H1 (cell line): Measurements from ENCODE around the gene MAN1C1. TPM values are rescaled to one million over a fixed set of nuclear protein-coding genes. Genes with fewer than 3 reads are reported as not detected.

Experiments used
- CTCF ChIA-PET: fragments of 300-600 bp; sonication (Branson Sonifier 250); formaldehyde crosslinking; loops from one replicate; lab custom pipeline; 2021; ENCODE audit not compliant: partially characterized antibody; lab: Charles Lee
- POLR2A ChIA-PET: fragments of 300-600 bp; sonication (Branson Sonifier 250); formaldehyde crosslinking; loops from one replicate; lab custom pipeline; 2021; ENCODE audit warnings: inconsistent platforms; ENCODE audit not compliant: partially characterized antibody; lab: Charles Lee
- DNase-seq, 2 experiments: peaks; one replicate each; pipeline versions ENCODE4 v3.0.0 to v3.0.0-alpha.2; 2010 to 2022; ENCODE audit warnings: low spot score in 2 of 2, low read depth in 1 of 2, mixed read lengths in 1 of 2
- FAIRE-seq: peaks from 2 replicates; lab custom pipeline; 2011; peaks lifted over from hg19 to GRCh38; lab: Jason Lieb, UNC
- H2AFZ ChIP-seq: 2 replicates; pipeline ENCODE4 v1.8.1; 2012; ENCODE audit warnings: low read length, inconsistent platforms
- H2AK5ac ChIP-seq: 2 replicates; pipeline ENCODE4 v1.6.1; 2013; ENCODE audit warnings: low read depth, low read length
- H2BK120ac ChIP-seq: replicated peaks from 2 replicates; pipeline ENCODE3; 2013; ENCODE audit warnings: low read depth, low read length, inconsistent platforms
- H2BK12ac ChIP-seq: 2 replicates; pipeline ENCODE4 v1.6.1; 2013; ENCODE audit warnings: low read depth, low read length
- H2BK15ac ChIP-seq: 2 replicates; pipeline ENCODE4 v1.6.1; 2013; ENCODE audit warnings: low read length
- H2BK20ac ChIP-seq: 2 replicates; pipeline ENCODE4 v1.6.1; 2013; ENCODE audit warnings: low read length
- H2BK5ac ChIP-seq: 2 replicates; pipeline ENCODE4 v1.6.1; 2013; ENCODE audit warnings: low read depth, low read length
- H3K14ac ChIP-seq: 2 replicates; pipeline ENCODE4 v1.6.1; 2013; ENCODE audit warnings: inconsistent platforms; ENCODE audit not compliant: insufficient read length
- H3K18ac ChIP-seq: 2 replicates; pipeline ENCODE4 v1.6.1; 2013; ENCODE audit warnings: low read length; ENCODE audit errors: extremely low read depth
- H3K23ac ChIP-seq: 2 replicates; pipeline ENCODE4 v1.6.1; 2013; ENCODE audit warnings: inconsistent platforms; ENCODE audit not compliant: insufficient read length
- H3K23me2 ChIP-seq: 2 replicates; pipeline ENCODE4 v1.6.1; 2013; ENCODE audit warnings: low read depth, low read length
- H3K27ac ChIP-seq: 2 replicates; pipeline ENCODE4 v1.6.1; 2011; ENCODE audit warnings: low read depth, low read length, inconsistent platforms
- H3K27me3 ChIP-seq, 4 experiments: replicated peaks in 1 of 4; 1 replicate in 1 of 4; 2 replicates in 3 of 4; pipeline versions ENCODE4 v1.6.1 to v1.8.1; 2011 to 2013; ENCODE audit warnings: low read length in 3 of 4, mild to moderate bottlenecking in 3 of 4, inconsistent platforms in 2 of 4, mixed read lengths in 2 of 4, moderate library complexity in 1 of 4; ENCODE audit not compliant: control insufficient read depth in 3 of 4, insufficient read depth in 3 of 4; ENCODE audit errors: extremely low read depth in 1 of 4
- H3K36me3 ChIP-seq, 4 experiments: 2 replicates each; pipeline versions ENCODE4 v1.6.1 to v1.8.1; 2011 to 2013; ENCODE audit warnings: mild to moderate bottlenecking in 4 of 4, low read length in 3 of 4, moderate library complexity in 2 of 4, control low read depth in 1 of 4, inconsistent platforms in 1 of 4; ENCODE audit not compliant: insufficient read depth in 4 of 4, control insufficient read depth in 2 of 4
- H3K4ac ChIP-seq: replicated peaks from 2 replicates; pipeline ENCODE3; 2013; ENCODE audit warnings: low read length, low read depth, mixed read lengths, inconsistent platforms; ENCODE audit not compliant: insufficient read length
- H3K4me1 ChIP-seq, 4 experiments: replicated peaks in 1 of 4; 1 replicate in 1 of 4; 2 replicates in 3 of 4; pipeline versions ENCODE4 v1.6.1 to v1.8.1; 2011 to 2013; ENCODE audit warnings: low read length in 3 of 4, inconsistent platforms in 2 of 4, mixed read lengths in 1 of 4; ENCODE audit not compliant: insufficient read depth in 4 of 4, control insufficient read depth in 3 of 4
- H3K4me2 ChIP-seq, 2 experiments: 2 replicates each; pipeline versions ENCODE4 v1.6.1 to v1.8.1; 2011 to 2013; ENCODE audit warnings: low read depth in 2 of 2, low read length in 2 of 2, control low read depth in 1 of 2, inconsistent platforms in 1 of 2, mild to moderate bottlenecking in 1 of 2; ENCODE audit not compliant: insufficient read depth in 1 of 2
- H3K4me3 ChIP-seq, 4 experiments: fragments of 200-600, 300-600 bp in 1 of 4; sonication (generic), shearing (Covaris generic), sonication (Bioruptor Twin) in 1 of 4; 2 replicates each; pipeline versions ENCODE4 v1.5.1 to v1.8.1; 2011 to 2016; ENCODE audit warnings: low read length in 4 of 4, low read depth in 3 of 4, control low read depth in 2 of 4, inconsistent platforms in 2 of 4, mild to moderate bottlenecking in 2 of 4, mixed read lengths in 1 of 4, moderate library complexity in 1 of 4; ENCODE audit not compliant: insufficient read depth in 2 of 4; ENCODE audit errors: extremely low read depth in 1 of 4
- H3K56ac ChIP-seq: replicated peaks from 2 replicates; pipeline ENCODE3; 2013; ENCODE audit warnings: low read depth, mild to moderate bottlenecking, mixed read lengths, low read length, inconsistent platforms; ENCODE audit not compliant: insufficient read length
- H3K79me1 ChIP-seq: 2 replicates; pipeline ENCODE4 v1.6.1; 2013; ENCODE audit warnings: low read depth, low read length, control low read depth
- H3K79me2 ChIP-seq, 2 experiments: 2 replicates each; pipeline versions ENCODE4 v1.6.1 to v1.8.1; 2012 to 2013; ENCODE audit warnings: low read length in 2 of 2, mild to moderate bottlenecking in 2 of 2, inconsistent platforms in 1 of 2; ENCODE audit not compliant: insufficient read depth in 2 of 2, control insufficient read depth in 1 of 2
- H3K9ac ChIP-seq, 4 experiments: replicated peaks in 1 of 4; 1 replicate in 1 of 4; 2 replicates in 3 of 4; pipeline versions ENCODE4 v1.6.1 to v1.8.1; 2011 to 2013; ENCODE audit warnings: low read depth in 3 of 4, low read length in 3 of 4, control low read depth in 2 of 4, mild to moderate bottlenecking in 2 of 4, moderate library complexity in 2 of 4, inconsistent platforms in 1 of 4; ENCODE audit errors: extremely low read depth in 1 of 4
- H3K9me3 ChIP-seq, 2 experiments: 2 replicates each; pipeline versions ENCODE4 v1.6.1 to v1.8.1; 2012 to 2013; ENCODE audit warnings: mild to moderate bottlenecking in 2 of 2, moderate library complexity in 2 of 2, control low read depth in 1 of 2, inconsistent platforms in 1 of 2, low read depth in 1 of 2, low read length in 1 of 2, mixed read lengths in 1 of 2; ENCODE audit not compliant: insufficient read depth in 2 of 2
- H4K20me1 ChIP-seq, 2 experiments: replicated peaks in 1 of 2; 2 replicates each; pipeline versions ENCODE3 to v1.8.1; 2011 to 2013; ENCODE audit warnings: inconsistent platforms in 2 of 2, low read length in 2 of 2, mild to moderate bottlenecking in 1 of 2; ENCODE audit not compliant: insufficient read depth in 2 of 2, control insufficient read depth in 1 of 2
- H4K5ac ChIP-seq: 2 replicates; pipeline ENCODE4 v1.6.1; 2013; ENCODE audit warnings: low read length, low read depth, mixed read lengths, inconsistent platforms; ENCODE audit not compliant: insufficient read length
- H4K8ac ChIP-seq: 2 replicates; pipeline ENCODE4 v1.8.0; 2013; ENCODE audit warnings: mild to moderate bottlenecking, moderate library complexity, low read length, inconsistent platforms; ENCODE audit not compliant: insufficient read depth; ENCODE audit errors: extremely low read depth
- H4K91ac ChIP-seq: replicated peaks from 2 replicates; pipeline ENCODE3; 2013; ENCODE audit warnings: low read length, mixed read lengths, inconsistent platforms; ENCODE audit not compliant: insufficient read length
- ASH2L ChIP-seq: fragments of 200-600, 300-600 bp; sonication (generic); IDR thresholded peaks from one replicate; pipeline ENCODE4 v1.7.1; 2017; ENCODE audit warnings: low read length
- ATF3 ChIP-seq: IDR thresholded peaks from 2 replicates; pipeline ENCODE4 v1.6.1; 2011; ENCODE audit warnings: low read depth, mild to moderate bottlenecking, low read length; ENCODE audit not compliant: insufficient read depth
- CBX5 ChIP-seq: fragments of 300-800, 300-1000 bp; sonication (generic); IDR thresholded peaks from 2 replicates; pipeline ENCODE4 v1.7.1; 2016; ENCODE audit warnings: antibody characterized with exemption, low read length, low read depth
- EGR1 ChIP-seq: IDR thresholded peaks from 2 replicates; pipeline ENCODE4 v1.6.1; 2011; ENCODE audit warnings: low read depth, low read length, borderline replicate concordance
- KDM1A ChIP-seq: fragments of 200-600, 300-600 bp; sonication (generic); IDR thresholded peaks from 2 replicates; pipeline ENCODE4 v1.7.1; 2016; ENCODE audit warnings: mild to moderate bottlenecking, low read length, borderline replicate concordance
- RNF2 ChIP-seq: fragments of 200-900, 300-1000 bp; sonication (generic); IDR thresholded peaks from 2 replicates; pipeline ENCODE4 v1.7.1; 2016; ENCODE audit warnings: borderline replicate concordance, low read depth, mild to moderate bottlenecking, antibody characterized with exemption, low read length; ENCODE audit not compliant: poor library complexity, severe bottlenecking; ENCODE audit errors: missing control alignments
- SIX5 ChIP-seq: IDR thresholded peaks from 2 replicates; pipeline ENCODE4 v1.6.1; 2011; ENCODE audit warnings: mild to moderate bottlenecking, low read depth, low read length
- SP1 ChIP-seq: IDR thresholded peaks from 2 replicates; pipeline ENCODE4 v1.6.1; 2011; ENCODE audit warnings: low read depth, low read length
- SUZ12 ChIP-seq: fragments of 200-600 bp; sonication (generic); IDR thresholded peaks from 2 replicates; pipeline ENCODE4 v1.6.1; 2012; ENCODE audit warnings: mild to moderate bottlenecking, inconsistent platforms, low read length, moderate library complexity, mixed read lengths
- TAF1 ChIP-seq: IDR thresholded peaks from 2 replicates; pipeline ENCODE4 v1.6.1; 2011; ENCODE audit warnings: mild to moderate bottlenecking, low read depth, low read length
- USF2 ChIP-seq: IDR thresholded peaks from 2 replicates; pipeline ENCODE4 v1.6.1; 2011; ENCODE audit warnings: low read length, improper control_type of control experiment
- WGBS, 2 experiments: shearing (Covaris generic) in 1 of 2; methylation state at CpG; one replicate each; pipeline versions ENCODE4 v1.1.6 to v1.1.7; 2013 to 2015; ENCODE audit warnings: low lambda C conversion rate in 2 of 2, mixed read lengths in 2 of 2, inconsistent platforms in 1 of 2, low coverage in 1 of 2, missing lambda C conversion rate in 1 of 2; ENCODE audit not compliant: insufficient replicate concordance in 2 of 2, insufficient coverage in 1 of 2, insufficient read length in 1 of 2; ENCODE audit errors: extremely low coverage in 1 of 2, missing lambda C conversion rate in 1 of 2; 5-methylcytosine and 5-hydroxymethylcytosine counted together
- polyA plus RNA-seq, 7 experiments: library from polyadenylated mRNA; depleted of rRNA in 3 of 7; stranded (reverse) in 5 of 7; unstranded in 2 of 7; fragments of >200 nt in 5 of 7; fragments of 200-250 nt in 2 of 7; gene quantifications; 1 replicate in 5 of 7; 2 replicates in 1 of 7; 4 replicates in 1 of 7; pipeline versions ENCODE4 v1.2.1 to v1.2.3, GENCODE V29; 2011 to 2013; ENCODE audit warnings: missing spikeins in 2 of 7, mixed read lengths in 2 of 7
- total RNA-seq: library from RNA; stranded (reverse); fragmentation: NEBNext Ultra II Directional; extraction: Animal tissue kit (Norgen Biotek cat#: 25700); gene quantifications from 2 replicates; pipeline ENCODE4 v1.2.1, GENCODE V29; 2021

MAN1C1 gene
- total and polyA plus RNA-seq, 2 of the 8 experiments (the other 6 are each of a cell fraction or from before 2014, with no cell fraction given) = 7.8 to 15.2 TPM

GRCh38 chr1:25825605-25826004 is 209.0 kb downstream of the MAN1C1 start:
- Histone ChIP-seq H2BK12ac (no peak overlapping the region), H3K4me2 (no peak overlapping the region), H2BK15ac (no peak overlapping the region), H2BK120ac (no peak overlapping the region), H3K9me3 (no peaks in the 10 kb centered on the region), H3K79me1 (peaks cover 6% of the 10 kb centered on the region; the same call in 1 of the 2 replicates), H3K4me3 (no peak overlapping the region), H2AFZ (no peak overlapping the region), H3K9ac (no peak overlapping the region; a peak in 1 of 7 replicates), H3K79me2 (peaks cover 0 to 3% of the 10 kb centered on the region in 2 experiments; a peak in 1 of 4 replicates), H3K14ac (no peak overlapping the region), H3K56ac (no peak overlapping the region), H4K8ac (no peak overlapping the region), H2BK20ac (no peak overlapping the region), H3K36me3 (peaks cover 7 to 30% (median 22%) of the 10 kb centered on the region in 4 experiments), H2AK5ac (no peak overlapping the region), H3K23ac (no peak overlapping the region), H3K18ac (no peak overlapping the region), H4K20me1 (peaks cover 11 to 13% of the 10 kb centered on the region in 2 experiments), H3K27ac (no peak overlapping the region), H3K23me2 (peaks cover 5% of the 10 kb centered on the region; the same call in 1 of the 2 replicates), H4K5ac (no peak overlapping the region), H3K4ac (no peak overlapping the region), H3K4me1 (peaks cover 3 to 12% (median 6%) of the 10 kb centered on the region in 4 experiments; a peak in 5 of 7 replicates), H4K91ac (no peak overlapping the region), H3K27me3 (peaks cover 0 to 6% (median 2%) of the 10 kb centered on the region in 4 experiments; a peak in 4 of 7 replicates), H2BK5ac (no peak overlapping the region)
- POLR2A ChIA-PET = interaction anchor here (0.7 to 1.8 kb wide), 4 partner anchors 20 to 210 kb away, joined by 3 read pairs; partner anchors contain the start of gene PAFAH2
- CTCF ChIA-PET = interaction anchor here (0.6 to 2.7 kb wide), 2 partner anchors 69 to 71 kb away, joined by 3 to 8 read pairs; no protein-coding TSS in a partner anchor
- DNase-seq = no peak
- no peak for FAIRE-seq
- 86% methylated on average over 2 of the region's 2 CpGs; no CpG with 5 or more reads in 1 of the 2 experiments for WGBS, 2 experiments
- TF ChIP-seq EGR1 (no peak), TAF1 (no peak), SUZ12 (no peak), SIX5 (no peak), ASH2L (no peak), SP1 (no peak), USF2 (no peak), RNF2 (no peak), KDM1A (no peak), CBX5 (no peak), ATF3 (no peak)
